Stimulated activated CD8-positive, alpha-beta memory T cell treated with anti-CD3 and anti-CD28 coated beads, Interleukin-12 subunit alpha, Interleukin-12 subunit beta, amount 100 ng/mL, for 4 hours (primary cell): Measurements from ENCODE around the gene ZFHX3.

Experiments
- DNase-seq: peaks from one replicate; pipeline ENCODE4 v3.0.0-alpha.2; 2020; ENCODE audit warnings: low read depth

Gene ZFHX3

GRCh38 chr16:73068541-73069401, 20.8 kb upstream of the ZFHX3 start:
- DNase-seq = no peak

GRCh38 chr16:73067671-73068540, 20.0 kb upstream of the ZFHX3 start:
- no peak for DNase-seq

DNA sequence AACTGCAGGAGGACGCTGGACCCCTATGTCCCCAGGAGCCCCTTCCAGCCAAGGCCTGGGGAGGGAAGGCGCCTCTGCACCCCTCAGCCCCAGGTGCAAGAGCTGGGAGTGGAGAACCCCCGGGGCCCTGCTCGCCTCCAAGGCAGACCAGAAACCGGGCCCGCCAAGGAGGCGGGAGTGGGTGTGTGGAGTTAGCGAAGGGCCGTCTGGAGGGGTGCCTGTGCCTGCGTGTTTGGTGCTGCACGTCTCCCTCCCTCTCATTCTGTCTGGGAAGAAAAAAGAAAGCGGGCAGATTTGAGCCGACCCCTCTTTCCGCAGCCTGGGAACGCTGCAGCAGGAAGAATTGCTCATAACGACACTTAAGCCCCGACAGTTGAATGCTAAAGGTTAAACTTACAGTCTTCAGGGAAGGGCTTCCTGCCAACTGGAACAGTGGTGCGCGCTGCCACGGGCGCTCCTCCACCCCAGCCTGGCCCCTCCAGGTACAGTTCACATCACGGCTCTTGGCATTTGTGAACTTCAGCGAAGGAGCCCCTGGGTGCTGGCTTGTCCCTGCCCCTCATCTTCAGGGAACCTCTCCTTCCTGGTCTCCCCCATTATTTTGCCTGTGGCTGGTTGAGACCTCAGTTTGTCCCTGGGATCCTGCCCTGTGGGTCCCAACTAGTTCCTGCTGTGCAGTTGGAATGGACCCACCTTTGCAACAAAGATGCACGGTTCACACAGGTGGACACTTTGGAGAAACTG, 19.2 kb upstream of the ZFHX3 start:
- no peak for DNase-seq

DNA sequence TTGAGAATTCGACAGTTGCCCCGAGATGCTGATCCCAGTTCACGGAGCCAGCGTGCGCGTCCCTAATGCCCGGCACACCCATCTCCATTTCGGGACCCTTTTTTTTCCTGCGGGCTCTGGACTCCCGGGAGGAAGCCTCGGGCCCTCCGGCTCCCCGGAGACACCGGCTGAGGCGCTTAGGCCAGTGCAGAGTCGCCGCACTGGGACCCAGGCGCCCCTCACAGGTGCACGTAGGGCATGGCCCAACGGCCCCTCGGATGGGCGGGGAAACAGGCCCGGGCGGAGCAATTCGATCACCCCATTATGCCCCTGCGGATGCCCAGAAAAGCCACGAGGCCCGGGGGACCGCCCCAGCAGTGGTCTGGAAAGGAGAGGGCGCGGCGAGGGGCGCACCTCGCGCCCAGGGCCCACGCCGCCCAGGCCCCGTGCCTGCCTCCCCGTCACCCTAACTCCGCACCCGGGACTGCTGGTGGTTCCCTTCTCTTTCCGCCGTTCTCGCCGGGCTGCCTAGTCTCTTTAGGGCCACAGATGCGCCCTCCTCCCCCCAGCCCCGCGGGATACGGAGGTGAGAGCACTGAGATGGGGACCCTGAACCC, 18.5 kb upstream of the ZFHX3 start:
- DNase-seq = no peak

- DNase-seq = no peak
These were observed 17.9 kb upstream of the ZFHX3 start for GRCh38 chr16:73065632-73066330.

GRCh38 chr16:73064994-73065545, 17.1 kb upstream of the ZFHX3 start:
- DNase-seq = no peak

DNA sequence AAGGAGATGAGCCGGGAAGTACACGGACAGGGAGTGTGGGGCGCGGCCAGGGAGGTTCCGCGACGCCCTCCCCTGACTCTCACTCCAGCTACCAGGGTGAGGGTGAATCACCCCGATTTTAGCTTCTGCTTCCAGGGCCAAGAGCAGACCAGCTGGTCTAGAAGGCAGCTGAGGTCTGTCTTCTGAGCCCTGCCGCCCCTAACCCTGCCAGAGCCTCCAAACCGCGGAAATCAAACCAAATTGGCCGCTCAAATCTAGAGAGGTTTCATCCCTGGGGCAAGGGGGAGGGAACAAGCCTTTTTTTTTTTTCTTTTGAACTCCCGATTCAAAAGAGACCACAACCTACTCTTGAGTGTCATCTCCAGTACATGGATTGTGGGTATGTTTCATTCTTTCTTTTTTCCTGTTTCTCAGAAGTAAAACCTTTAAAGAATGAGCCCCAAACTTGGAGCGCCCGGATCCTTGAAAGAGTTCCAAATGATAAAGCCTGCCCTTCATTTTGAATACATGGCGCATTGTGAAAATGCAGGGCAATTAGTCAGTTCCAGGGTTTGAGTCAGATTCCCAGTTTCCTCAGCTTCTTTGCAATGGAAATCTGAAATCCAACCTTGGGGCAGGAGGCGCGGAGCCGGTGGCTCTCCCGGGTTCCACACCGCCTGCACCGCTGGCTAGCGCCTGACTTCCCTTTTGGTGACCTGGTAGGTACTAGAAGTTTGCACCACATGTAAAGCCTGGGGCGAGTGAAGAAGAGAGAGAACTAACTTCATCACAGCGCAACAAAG, 16.5 kb upstream of the ZFHX3 start:
- no peak for DNase-seq

DNA sequence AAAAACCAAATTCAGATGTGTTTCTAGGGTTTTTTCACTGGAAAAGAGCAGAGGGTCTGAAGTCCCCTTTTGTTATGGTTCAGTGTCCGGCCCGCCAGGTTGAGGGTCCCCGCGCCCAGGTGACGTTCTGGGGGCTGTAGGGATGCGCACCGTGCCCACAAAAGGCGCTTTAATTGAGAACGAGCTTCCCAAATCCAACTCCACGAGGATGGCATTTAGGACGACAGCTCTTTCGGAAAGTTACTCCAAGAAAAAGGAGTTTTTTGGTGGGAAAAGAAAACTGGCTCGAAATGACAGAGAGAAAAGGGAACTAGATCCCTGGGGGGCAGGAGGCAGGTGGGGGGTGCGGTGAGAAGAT, 15.9 kb upstream of the ZFHX3 start:
- no peak for DNase-seq

DNA sequence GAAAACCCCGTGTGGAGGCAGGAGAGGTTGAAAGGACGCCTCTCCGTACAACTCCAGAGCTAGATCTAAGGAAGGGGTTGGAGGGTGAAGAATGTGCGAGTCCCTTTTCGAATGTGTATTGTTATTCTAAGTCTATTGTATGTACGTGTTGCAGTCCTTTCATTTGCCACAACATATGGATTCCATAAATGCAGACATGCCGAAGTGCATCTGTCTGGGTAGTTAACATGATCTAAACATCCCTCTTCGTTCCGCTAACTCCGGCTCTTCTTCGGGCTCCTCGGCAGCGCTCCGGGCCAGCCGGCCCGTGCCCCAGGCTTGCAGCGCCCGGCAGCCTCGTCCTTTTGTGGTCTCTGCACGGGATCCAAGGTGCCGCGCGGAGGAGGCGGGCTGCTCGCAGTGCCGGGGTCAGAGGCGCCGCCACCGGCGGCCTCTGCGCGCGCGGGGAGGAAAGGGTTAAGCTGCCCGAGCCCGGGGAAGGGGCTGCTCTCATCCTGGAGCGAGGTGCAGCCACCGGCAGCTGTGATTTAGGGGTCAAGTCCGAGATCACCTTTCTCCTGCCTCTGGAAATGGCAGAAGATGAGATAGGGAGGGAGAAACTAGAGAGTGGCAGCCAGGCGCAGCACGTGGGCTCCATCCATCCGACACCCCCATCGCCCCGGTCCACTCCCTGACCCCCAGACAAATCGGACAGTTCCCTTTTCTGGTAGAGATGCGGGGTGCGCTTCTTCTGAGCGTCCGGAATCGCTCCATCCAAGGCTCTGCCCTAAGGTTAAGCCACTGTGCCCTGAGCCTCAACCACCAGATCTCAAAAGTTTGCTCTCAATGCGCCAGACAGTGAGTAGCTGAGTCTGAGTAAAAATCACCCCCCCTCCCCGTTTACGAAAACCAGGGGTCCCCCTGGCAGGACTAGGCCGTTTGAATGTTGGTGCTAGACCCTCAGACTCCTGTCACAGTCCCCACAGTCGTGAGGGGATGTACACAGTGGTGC, 15.1 kb upstream of the ZFHX3 start:
- no peak for DNase-seq

GRCh38 chr16:73062001-73062616, 14.2 kb upstream of the ZFHX3 start:
- DNase-seq = no peak

DNA sequence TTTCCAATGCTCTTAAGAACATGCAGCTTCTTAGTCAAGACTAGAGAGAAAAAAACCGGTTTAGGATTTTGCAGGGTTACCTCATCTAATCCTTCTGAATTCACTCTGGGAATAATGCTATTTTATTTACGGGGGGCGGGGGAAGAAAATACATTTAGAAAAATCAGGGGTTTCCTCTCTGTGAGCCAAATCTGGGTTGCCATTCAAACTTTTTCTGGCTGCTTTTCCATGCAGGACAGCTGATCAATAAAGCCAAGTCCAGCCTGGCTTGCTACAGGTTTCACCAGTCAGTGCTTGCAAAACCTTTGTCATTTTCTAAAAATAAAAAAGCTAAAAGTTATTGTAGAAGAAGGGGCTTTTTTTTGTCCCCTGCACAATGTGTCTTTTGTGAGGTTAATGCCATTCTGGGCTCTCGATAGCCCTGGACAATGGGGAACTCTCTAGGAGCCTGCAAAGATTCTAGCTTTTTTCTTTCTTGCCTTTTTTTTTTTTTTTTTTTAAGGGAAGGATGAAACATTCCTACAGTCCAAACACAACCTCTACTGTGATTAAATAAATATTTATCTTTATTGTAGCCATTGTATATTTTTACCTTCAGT, 13.1 kb upstream of the ZFHX3 start:
- DNase-seq = no peak

- DNase-seq = no peak
These were observed 12.1 kb upstream of the ZFHX3 start for GRCh38 chr16:73059779-73060615.

DNA sequence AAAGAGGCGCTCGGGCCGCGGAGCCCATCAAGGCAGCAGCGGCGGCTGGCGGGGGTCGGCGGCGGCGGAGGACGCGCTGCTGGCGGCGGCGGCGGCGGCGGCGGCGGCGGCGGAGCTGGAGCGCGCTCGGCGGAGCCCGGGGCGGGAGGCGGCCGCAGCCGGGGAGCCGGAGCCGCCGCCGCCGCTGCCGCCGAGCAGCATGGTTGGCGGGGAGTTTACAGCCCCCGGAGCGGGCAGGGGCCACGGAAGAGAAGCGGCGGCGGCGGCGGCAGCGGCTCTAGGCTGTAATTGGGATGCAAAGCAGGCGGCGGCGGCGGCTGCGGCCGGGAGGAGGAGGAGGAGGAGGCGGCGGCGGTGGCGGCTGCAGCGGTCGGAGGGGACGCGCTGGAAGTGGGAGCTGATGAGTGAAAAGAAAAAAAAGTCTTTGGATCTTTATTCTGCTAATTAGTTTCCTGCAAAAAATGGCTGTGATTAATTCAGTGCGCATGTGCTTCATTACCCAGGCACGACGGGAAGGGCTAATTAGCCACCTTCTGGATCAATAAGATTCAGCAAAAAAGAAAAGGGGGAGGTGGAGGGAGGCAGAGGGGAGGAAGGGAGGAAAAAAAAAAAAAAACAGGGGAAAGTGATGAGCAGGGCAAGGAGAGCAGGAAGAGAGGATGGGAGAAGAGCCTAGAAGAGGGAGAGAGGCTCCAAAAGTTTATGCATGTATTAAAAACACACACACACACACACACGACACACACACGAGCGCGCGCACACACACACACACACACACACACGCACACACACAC, 10.9 kb upstream of the ZFHX3 start:
- DNase-seq = no peak

DNA sequence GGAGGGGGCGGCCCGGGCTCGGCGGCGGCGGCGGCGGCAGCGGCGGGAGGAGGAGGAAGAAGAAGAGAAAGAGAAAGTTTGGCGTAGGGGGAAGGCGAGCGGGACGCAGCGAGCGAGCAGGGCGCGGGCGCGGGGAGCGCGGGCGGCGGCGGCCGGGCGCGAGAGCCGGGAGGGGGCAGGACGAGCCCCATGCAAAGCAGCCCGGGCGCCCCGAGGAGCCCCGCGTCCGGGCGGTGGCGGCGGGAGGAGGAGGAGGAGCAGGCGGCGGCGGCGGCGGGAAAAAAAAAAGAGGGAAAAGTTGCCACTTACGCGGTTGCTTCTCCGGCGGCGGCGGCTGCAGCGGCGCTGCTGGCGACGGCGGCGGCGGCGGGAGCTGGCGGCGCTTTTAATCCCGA, 10.3 kb upstream of the ZFHX3 start:
- DNase-seq = no peak

DNA sequence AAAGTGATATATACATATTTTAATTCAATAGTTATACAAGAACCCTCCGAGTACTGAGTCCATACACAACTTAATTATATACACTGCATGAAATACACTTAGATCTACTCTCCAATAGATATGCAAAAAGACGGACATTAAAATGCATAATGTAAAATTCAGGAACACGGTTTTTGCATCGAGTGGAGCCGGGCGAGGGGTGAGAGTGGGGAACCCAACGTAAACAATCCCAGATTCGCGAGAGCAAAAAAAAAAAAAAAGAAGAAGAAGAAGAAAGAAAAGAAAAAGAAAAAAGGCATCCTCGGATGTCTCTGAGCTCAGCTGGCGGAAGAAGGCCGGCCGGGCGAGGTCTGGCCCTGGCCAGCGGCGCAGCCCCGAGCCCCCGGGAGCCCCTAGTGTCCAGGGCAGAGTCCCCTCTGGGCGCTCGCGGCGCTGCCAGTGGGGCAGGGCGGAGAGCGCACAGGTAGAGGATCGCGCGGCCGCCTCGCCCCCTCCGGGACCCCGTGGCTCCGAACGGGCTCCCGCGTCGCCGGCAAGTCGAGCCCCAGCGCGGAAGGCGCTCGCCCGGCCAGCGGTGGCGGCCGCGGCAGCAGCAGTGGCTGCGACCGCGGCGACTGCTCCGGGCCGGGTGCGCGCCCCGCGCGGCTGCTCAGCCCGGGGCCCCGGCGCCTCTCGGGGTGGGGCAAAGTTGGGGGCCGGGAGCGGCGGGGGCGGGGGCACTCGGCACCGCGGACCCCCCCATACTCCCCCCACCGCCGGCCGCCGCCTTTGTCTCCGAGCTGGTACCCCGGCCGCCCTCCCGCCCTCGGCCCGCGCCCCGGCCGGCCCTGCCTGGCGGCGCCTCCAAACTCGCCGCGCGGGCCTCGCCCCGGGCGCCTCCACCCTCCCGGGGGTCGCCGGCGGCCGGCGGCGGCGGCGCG, 9.6 kb upstream of the ZFHX3 start:
- no peak for DNase-seq

DNA sequence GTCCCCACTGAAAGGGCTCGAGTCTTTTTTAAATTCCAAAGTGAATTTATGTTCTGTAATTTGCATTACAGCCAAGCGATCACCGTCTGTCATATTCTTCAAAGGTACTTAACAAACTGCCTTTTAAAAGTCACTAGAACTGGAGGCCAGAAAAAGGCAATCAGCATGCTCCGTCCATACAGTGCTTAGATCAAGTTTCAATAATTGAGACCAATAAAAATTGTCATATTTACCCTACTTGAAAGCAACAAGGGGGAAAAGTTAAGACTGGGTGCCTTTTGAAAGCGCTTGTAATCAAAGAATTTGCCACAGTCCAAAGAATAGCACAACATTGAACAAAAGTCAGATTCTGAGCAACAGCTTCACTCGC, 9.0 kb upstream of the ZFHX3 start:
- DNase-seq = no peak
